AG10803 (cell line): Measurements from ENCODE around the gene LINGO1.

ENCODE experiments used
- DNase-seq: peaks from one replicate; pipeline ENCODE4 v3.0.0; 2010; ENCODE audit warnings: low read depth
- H3K4me3 ChIP-seq: 2 replicates; pipeline ENCODE4 v1.5.1; 2011; ENCODE audit warnings: mild to moderate bottlenecking, low read length, control low read depth
- TF ChIP-seq, protein P1 (sequence below): conservative IDR thresholded peaks from 2 replicates; pipeline ENCODE4 v1.5.1; 2011; ENCODE audit warnings: mild to moderate bottlenecking, low read length, control low read depth, inconsistent platforms

The LINGO1 gene

DNA sequence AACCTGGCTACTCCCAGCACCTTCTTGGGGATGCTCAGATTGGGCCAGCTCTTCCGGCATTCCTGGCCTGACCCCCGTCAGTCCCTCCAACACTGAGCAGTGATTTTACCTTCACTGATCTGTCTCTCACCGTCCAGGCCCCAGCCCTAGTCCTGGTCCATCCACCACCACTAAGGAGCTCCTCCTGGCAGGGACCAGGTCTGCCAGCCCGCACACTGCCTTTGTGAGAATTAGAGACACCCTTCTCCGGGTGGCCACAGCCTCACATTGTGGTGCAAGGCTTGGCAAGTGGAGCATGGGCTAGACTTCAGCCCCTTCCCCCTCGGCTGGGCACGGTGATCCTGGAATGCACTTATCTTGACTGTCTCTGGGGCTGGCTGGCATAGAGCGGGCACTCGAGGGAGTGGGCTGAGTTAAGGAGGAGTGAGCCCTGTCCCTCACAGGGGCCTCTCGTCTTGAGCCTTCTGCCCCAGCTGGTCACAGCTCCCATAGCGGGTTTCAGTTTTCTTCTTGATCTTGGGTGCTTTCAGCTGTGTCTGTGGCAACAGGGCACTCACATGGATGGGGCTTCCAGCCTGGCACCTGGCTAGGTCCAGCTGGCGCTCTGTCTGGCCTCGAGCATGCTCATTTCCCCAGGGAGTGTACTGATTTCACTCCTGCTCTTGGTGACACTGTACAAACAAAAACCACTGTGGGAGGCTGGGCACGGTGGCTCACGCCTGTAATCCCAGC lies 53.9 kb downstream of the LINGO1 start:
- TF ChIP-seq, protein P1, sequence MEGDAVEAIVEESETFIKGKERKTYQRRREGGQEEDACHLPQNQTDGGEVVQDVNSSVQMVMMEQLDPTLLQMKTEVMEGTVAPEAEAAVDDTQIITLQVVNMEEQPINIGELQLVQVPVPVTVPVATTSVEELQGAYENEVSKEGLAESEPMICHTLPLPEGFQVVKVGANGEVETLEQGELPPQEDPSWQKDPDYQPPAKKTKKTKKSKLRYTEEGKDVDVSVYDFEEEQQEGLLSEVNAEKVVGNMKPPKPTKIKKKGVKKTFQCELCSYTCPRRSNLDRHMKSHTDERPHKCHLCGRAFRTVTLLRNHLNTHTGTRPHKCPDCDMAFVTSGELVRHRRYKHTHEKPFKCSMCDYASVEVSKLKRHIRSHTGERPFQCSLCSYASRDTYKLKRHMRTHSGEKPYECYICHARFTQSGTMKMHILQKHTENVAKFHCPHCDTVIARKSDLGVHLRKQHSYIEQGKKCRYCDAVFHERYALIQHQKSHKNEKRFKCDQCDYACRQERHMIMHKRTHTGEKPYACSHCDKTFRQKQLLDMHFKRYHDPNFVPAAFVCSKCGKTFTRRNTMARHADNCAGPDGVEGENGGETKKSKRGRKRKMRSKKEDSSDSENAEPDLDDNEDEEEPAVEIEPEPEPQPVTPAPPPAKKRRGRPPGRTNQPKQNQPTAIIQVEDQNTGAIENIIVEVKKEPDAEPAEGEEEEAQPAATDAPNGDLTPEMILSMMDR: no peak
- no peak for DNase-seq
- no peak overlapping the region for H3K4me3 ChIP-seq

DNA sequence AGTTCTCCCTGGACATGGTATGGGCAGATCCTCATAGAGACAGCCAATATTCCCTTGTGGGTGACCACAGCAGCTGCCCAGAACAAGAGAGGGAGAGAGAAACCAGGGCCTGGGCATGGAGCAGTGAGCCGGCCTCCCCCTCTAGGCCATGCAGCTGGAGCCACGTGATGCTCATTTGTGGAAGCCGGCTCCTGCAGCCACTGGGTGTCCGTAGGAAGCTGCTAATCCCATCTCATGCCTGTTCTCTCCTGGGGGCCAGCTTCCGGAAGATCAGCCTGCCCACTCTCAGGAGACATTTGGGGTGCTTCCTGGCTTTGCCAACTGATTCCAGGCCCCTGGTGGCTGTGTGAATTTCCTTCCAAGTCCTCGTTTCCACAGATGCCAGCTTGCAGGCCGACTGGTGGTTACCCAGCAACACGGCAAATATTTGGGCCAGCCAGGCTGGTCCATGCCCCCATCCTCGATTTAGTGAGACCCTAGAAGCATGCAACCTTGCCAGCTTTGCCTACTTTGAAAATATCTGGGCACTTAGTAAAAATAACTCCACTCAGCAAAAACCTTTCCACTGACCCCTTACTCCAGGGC lies 55.3 kb downstream of the LINGO1 start:
- H3K4me3 ChIP-seq: no peak overlapping the region
- TF ChIP-seq, protein P1: no peak
- no peak for DNase-seq

DNA sequence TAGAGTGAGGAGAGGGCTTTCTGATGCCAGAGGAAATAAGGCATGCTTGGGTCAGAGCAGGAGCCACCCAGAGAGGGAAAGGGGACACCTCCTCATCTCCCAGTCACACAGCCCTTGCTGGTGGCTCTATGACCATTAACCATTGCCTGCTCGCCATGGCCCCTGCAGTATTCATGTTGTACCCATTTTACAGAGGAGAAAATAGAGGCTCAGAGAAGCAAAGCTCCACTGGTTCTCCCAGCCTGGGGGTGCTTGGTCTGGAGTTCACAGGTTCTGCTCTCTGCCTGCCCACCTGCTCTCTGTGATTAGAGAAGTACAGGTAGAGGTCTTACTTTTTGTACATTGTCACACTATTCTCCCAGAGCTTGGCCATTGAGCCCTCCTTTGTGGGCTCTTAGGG lies 56.2 kb downstream of the LINGO1 start:
- no peak overlapping the region for H3K4me3 ChIP-seq
- TF ChIP-seq, protein P1: no peak
- DNase-seq: no peak

DNA sequence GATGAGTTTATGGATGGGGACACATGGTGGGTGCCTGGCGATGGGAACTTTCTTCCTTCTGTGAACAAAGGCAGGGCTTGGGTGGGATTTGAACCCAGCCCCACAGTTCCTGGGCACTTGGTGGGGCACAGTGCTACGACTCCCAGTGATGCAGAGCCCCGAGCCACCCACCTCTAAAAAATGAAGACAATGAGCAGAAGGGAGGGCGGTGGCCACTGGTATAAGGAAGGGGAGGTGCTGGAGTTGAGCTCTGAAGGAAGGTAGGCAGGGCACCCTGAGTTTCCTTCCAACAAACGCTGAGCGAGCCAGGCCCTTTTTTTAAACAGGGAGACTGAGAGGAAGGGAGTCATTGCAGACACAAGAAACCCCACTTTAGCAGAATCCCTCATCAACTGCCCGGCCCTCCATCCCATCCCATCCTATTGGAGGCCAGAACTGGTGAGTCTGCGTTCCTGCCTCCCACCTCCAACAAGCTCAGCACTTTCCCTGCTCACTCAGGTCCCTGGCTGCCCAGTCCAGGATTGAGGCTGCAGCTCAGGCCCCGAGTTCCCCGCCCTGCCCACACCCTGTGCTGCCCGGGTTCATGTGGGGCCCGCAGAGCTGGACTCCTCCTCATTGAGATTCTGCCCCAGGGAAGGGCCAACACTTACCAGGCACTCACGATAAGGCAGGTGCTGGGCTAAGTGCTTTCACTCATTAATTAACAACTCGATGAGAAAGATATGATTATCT lies 57.3 kb downstream of the LINGO1 start:
- TF ChIP-seq, protein P1: no peak
- H3K4me3 ChIP-seq: no peak overlapping the region
- DNase-seq: no peak

DNA sequence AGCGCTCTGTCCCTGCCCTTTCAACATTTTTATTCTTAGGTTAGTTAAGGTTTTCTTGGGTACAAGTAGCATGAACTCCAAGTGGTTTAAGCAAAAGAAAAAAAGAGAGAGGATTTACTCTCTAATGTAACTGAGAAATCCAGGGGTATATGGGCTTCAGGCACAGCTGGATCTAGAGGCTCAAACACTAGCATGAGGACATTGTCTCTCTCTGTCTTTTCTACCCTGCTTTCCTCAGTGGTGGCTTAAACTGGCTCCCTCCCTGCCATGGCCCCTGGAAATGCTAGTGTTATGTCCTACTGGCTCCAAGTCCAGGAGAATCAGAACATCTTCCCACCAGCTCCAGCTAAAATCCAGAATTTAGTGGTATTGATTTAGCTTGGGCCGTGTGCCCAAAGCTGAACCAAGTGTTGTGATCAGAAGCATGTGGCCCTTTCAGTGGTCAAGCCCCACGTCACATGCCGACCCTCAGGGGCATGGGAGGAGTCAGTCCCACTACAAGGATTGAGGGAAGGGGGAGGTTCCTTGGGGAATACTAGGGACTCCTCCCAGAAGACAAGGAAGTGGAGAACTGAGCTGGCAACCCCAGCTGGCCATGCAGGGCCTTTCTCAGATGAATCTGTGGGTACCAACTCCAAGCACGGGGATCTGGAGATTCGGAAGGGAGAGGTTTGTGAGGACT lies 58.0 kb downstream of the LINGO1 start:
- H3K4me3 ChIP-seq: no peak overlapping the region
- DNase-seq: no peak
- TF ChIP-seq, protein P1: no peak

DNA sequence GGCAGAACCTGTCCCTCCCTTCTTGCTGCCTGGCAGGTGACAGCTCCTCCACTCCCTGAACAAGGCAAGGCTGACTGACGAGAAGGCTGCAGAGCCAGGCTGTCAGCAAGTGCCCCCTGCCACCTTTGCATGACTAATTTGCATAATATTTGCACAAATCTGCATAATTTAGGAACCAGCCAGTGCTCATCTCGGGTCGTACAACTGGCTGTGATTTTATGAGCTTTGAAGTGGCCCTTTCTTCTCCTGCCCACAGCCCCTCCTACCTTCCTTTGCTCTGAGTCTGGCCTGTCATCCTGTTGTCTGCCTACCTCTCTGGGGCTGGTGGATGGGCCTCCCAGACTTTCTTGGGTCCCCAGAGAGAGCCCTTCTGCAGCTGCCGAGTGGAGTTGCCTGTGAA lies 58.9 kb downstream of the LINGO1 start:
- no peak for DNase-seq
- H3K4me3 ChIP-seq: no peak overlapping the region
- TF ChIP-seq, protein P1: no peak
